Left lung (tissue), 10 donors: ENCODE measurements around the gene ALK. TPM values are rescaled to one million over a fixed set of nuclear protein-coding genes. Genes with fewer than 3 reads are reported as not detected.
A peak's percentile ranks its signal among the peaks of the same experiment; 100 is the strongest.

ENCODE experiments used
- ATAC-seq: fragments of 200-7000 bp; cut with Tn5 transposase; one replicate; pipeline ENCODE4 v1.9.1; 2020; ENCODE audit warnings: moderate library complexity
- DNase-seq, 4 donors: peaks; one replicate each; pipeline ENCODE4 v3.0.0-alpha.2; 2013 to 2020
- H3K27ac ChIP-seq, 2 donors: fragments of 200-600 bp; sonication (generic) in 1 of 2; one replicate each; pipeline versions ENCODE4 v1.5.0 to v1.8.0; 2020 to 2021
- H3K27me3 ChIP-seq, 2 donors: fragments of 200-600 bp; sonication (generic) in 1 of 2; one replicate each; pipeline versions ENCODE4 v1.5.0 to v1.8.0; 2020 to 2021
- H3K36me3 ChIP-seq, 2 donors: fragments of 200-600 bp; sonication (generic) in 1 of 2; one replicate each; pipeline versions ENCODE4 v1.5.0 to v1.8.0; 2020 to 2021
- H3K4me1 ChIP-seq, 2 donors: fragments of 200-600 bp; one replicate each; pipeline ENCODE4 v1.8.0; 2021
- H3K4me3 ChIP-seq, 2 donors: fragments of 200-600 bp; sonication (generic) in 1 of 2; one replicate each; pipeline versions ENCODE4 v1.5.0 to v1.8.0; 2020 to 2021; ENCODE audit warnings: mild to moderate bottlenecking in 1 of 2
- H3K9me3 ChIP-seq, 2 donors: fragments of 200-600 bp; sonication (generic) in 1 of 2; one replicate each; pipeline versions ENCODE4 v1.5.0 to v1.8.0; 2020 to 2021
- CTCF ChIP-seq, 2 donors: fragments of 200-600 bp; sonication (generic) in 1 of 2; IDR thresholded peaks; one replicate each; pipeline versions ENCODE4 v1.5.0 to v1.8.0; 2021; ENCODE audit warnings: antibody characterized with exemption in 2 of 2
- intact Hi-C, 2 donors: fragments of 100-400 bp; cut with DNase I; formaldehyde crosslinking; loops; one replicate each; pipeline versions ENCODE4 v1.11.2 to v1.14.2; 2022
- polyA plus RNA-seq, 6 donors: library from polyadenylated mRNA; unstranded; fragments of 120-200 nt; gene quantifications; one replicate each; pipeline ENCODE4 v1.2.1, GENCODE V29; 2013; ENCODE audit not compliant: insufficient read length in 6 of 6
- total RNA-seq, 2 donors: library from RNA; stranded (reverse); fragmentation: NEBNext Ultra II Directional; extraction: Animal tissue kit (Norgen Biotek cat#: 25700); gene quantifications; one replicate each; pipeline ENCODE4 v1.2.1, GENCODE V29; 2021
- donor health status: DM: no; HTN: yes; CAD: no.
- donor health status: DM: no; HTN: no; CAD: no.

ALK gene
- total and polyA plus RNA-seq, 8 donors = 0.06 to 0.70 (median 0.12) TPM; not detected in 2

- no peak overlapping the region for H3K27ac ChIP-seq
- no peak overlapping the region for H3K4me3 ChIP-seq
- no peaks in the 10 kb centered on the region for H3K9me3 ChIP-seq
- peaks cover 0 to 36% of the 10 kb centered on the region in 2 donors for H3K27me3 ChIP-seq
- intact Hi-C loops = loop anchor here in 1 of 2 donors (10.0 kb wide), 1 partner anchor 527 kb away; no protein-coding TSS in a partner anchor
- no peaks in the 10 kb centered on the region for H3K36me3 ChIP-seq
- peaks cover 3 to 39% of the 10 kb centered on the region in 2 donors for H3K4me1 ChIP-seq
- ATAC-seq (peak; percentile 85), DNase-seq (peak in 1 of 4 donors; percentile 14)
- TF ChIP-seq CTCF (IDR thresholded peaks at IDR 0.05) = no peak
Measured at GRCh38 chr2:29317801-29318485, 603.4 kb downstream of the ALK start.

- Histone ChIP-seq H3K4me1 (peaks cover 3 to 39% of the 10 kb centered on the region in 2 donors), H3K36me3 (no peaks in the 10 kb centered on the region), H3K9me3 (no peaks in the 10 kb centered on the region), H3K4me3 (no peak overlapping the region), H3K27ac (no peak overlapping the region), H3K27me3 (peaks cover 0 to 44% of the 10 kb centered on the region in 2 donors)
- intact Hi-C loops = loop anchor here in 1 of 2 donors (10.0 kb wide), 1 partner anchor 528 kb away; no protein-coding TSS in a partner anchor
- no peak for DNase-seq
- no peak for TF ChIP-seq CTCF (IDR thresholded peaks at IDR 0.05)
- peak; percentile 53 for ATAC-seq
Measured at GRCh38 chr2:29317077-29317517, 604.3 kb downstream of the ALK start.

- no peak for DNase-seq
- intact Hi-C loops = loop anchor here in 1 of 2 donors (10.0 kb wide), 1 partner anchor 530 kb away; no protein-coding TSS in a partner anchor
Measured at GRCh38 chr2:29314816-29315571, 606.4 kb downstream of the ALK start.

GRCh38 chr2:29311458-29311857, 609.9 kb downstream of the ALK start:
- no peak overlapping the region for H3K27ac ChIP-seq
- no peaks in the 10 kb centered on the region for H3K36me3 ChIP-seq
- H3K4me1 ChIP-seq = peaks cover 0 to 16% of the 10 kb centered on the region in 2 donors
- ATAC-seq (no peak), DNase-seq (no peak)
- H3K4me3 ChIP-seq = no peak overlapping the region
- no peak for TF ChIP-seq CTCF (IDR thresholded peaks at IDR 0.05)
- no peaks in the 10 kb centered on the region for H3K9me3 ChIP-seq
- intact Hi-C loops = loop anchor here in 1 of 2 donors (10.0 kb wide), 1 partner anchor 533 kb away; no protein-coding TSS in a partner anchor
- H3K27me3 ChIP-seq = peaks cover 4 to 46% of the 10 kb centered on the region in 2 donors

More at GRCh38 chr2:29314816-29315571, 606.4 kb downstream of the ALK start:
- no peak for TF ChIP-seq CTCF (IDR thresholded peaks at IDR 0.05)
- no peaks in the 10 kb centered on the region for H3K36me3 ChIP-seq
- H3K27ac ChIP-seq = peak overlapping the region in 1 of 2 donors; percentile 13
- H3K27me3 ChIP-seq = peaks cover 0 to 45% of the 10 kb centered on the region in 2 donors
- H3K9me3 ChIP-seq = no peaks in the 10 kb centered on the region
- no peak for ATAC-seq
- H3K4me3 ChIP-seq = peak overlapping the region in 1 of 2 donors; percentile 15
- peaks cover 3 to 39% of the 10 kb centered on the region in 2 donors for H3K4me1 ChIP-seq
